ENCODE results near the gene HSD11B1L. TPM values are rescaled to one million over a fixed set of nuclear protein-coding genes. Genes with fewer than 3 reads are reported as not detected.

The HSD11B1L gene
- total and polyA plus RNA-seq, 2 donors (not counting 3 experiments of a cell fraction or from before 2014, with no cell fraction given): 4.4 to 9.1 TPM

- POLR2A ChIA-PET: no interaction called here
- FAIRE-seq: no peak
Measured at GRCh38 chr19:5654931-5655330, 25.9 kb upstream of the HSD11B1L start.

GRCh38 chr19:5655412-5655811, 25.4 kb upstream of the HSD11B1L start:
- Histone ChIP-seq H4K20me1 (replicated peaks; ENCODE audit: control insufficient read depth, extremely low read depth, insufficient read depth, low read length) (no peaks in the 10 kb centered on the region), H3K27ac (ENCODE audit: insufficient read depth, low read depth, low read length) (no peak overlapping the region), H3K4me2 (ENCODE audit: insufficient read depth, low read length) (no peak overlapping the region), H2AFZ (ENCODE audit: low read depth, low read length) (no peak overlapping the region), H3K4me3 (replicated peaks in 1 of 3; ENCODE audit: insufficient read depth in 1 of 3, low read depth in 1 of 3, low read length in 3 of 3) (no peak overlapping the region), H3K27me3 (ENCODE audit: control insufficient read depth in 2 of 2, insufficient read depth in 2 of 2, low read length in 2 of 2) (no peaks in the 10 kb centered on the region), H3K79me2 (ENCODE audit: control insufficient read depth, insufficient read depth, low read length) (no peaks in the 10 kb centered on the region), H3K9me1 (replicated peaks; ENCODE audit: control insufficient read depth, extremely low read depth, insufficient read depth, low read length) (no peaks in the 10 kb centered on the region), H3K36me3 (ENCODE audit: control insufficient read depth in 2 of 2, extremely low read depth in 1 of 2, insufficient read depth in 2 of 2, low read length in 2 of 2) (peaks cover 22 to 49% of the 10 kb centered on the region in 2 experiments), H3K9ac (replicated peaks; ENCODE audit: extremely low read depth, insufficient read depth, low read length) (no peak overlapping the region), H3K9me3 (replicated peaks; ENCODE audit: control insufficient read depth, insufficient read depth, low read length) (no peaks in the 10 kb centered on the region), H3K4me1 (ENCODE audit: control insufficient read depth, extremely low read depth, insufficient read depth, low read length) (no peaks in the 10 kb centered on the region)
- no TSS peak for BruUV-seq (replicated peaks)
- FAIRE-seq (no peak), DNase-seq (ENCODE audit: low read depth, low spot score) (no peak)
- POLR2A ChIA-PET: no interaction called here
- intact Hi-C loops (cut with micrococcal nuclease) (no loop called here), dilution Hi-C loops (cut with MboI; ENCODE audit: extremely low pct_ligation_motif_present, low sequenced_read_pairs) (no loop called here)
- TF ChIP-seq, protein P1, sequence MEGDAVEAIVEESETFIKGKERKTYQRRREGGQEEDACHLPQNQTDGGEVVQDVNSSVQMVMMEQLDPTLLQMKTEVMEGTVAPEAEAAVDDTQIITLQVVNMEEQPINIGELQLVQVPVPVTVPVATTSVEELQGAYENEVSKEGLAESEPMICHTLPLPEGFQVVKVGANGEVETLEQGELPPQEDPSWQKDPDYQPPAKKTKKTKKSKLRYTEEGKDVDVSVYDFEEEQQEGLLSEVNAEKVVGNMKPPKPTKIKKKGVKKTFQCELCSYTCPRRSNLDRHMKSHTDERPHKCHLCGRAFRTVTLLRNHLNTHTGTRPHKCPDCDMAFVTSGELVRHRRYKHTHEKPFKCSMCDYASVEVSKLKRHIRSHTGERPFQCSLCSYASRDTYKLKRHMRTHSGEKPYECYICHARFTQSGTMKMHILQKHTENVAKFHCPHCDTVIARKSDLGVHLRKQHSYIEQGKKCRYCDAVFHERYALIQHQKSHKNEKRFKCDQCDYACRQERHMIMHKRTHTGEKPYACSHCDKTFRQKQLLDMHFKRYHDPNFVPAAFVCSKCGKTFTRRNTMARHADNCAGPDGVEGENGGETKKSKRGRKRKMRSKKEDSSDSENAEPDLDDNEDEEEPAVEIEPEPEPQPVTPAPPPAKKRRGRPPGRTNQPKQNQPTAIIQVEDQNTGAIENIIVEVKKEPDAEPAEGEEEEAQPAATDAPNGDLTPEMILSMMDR (IDR thresholded peaks at IDR 0.05; ENCODE audit: extremely low read depth in 1 of 2, insufficient read depth in 1 of 2, low read depth in 1 of 2, low read length in 2 of 2): no peak
- no peak for TF ChIP-seq FOS (IDR thresholded peaks at IDR 0.05; ENCODE audit: borderline replicate concordance, insufficient read depth, low read length)
- TF ChIP-seq, protein P2, sequence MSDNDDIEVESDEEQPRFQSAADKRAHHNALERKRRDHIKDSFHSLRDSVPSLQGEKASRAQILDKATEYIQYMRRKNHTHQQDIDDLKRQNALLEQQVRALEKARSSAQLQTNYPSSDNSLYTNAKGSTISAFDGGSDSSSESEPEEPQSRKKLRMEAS (IDR thresholded peaks at IDR 0.05; ENCODE audit: insufficient read depth, insufficient read length): no peak
- TF ChIP-seq GATA2 (IDR thresholded peaks at IDR 0.05; ENCODE audit: insufficient read depth, insufficient read length, low read depth, low read length): no peak
- no peak for TF ChIP-seq JUN (IDR thresholded peaks at IDR 0.05; ENCODE audit: borderline replicate concordance, insufficient read depth, insufficient read length, low read depth)
- no peak for TF ChIP-seq POLR2AphosphoS5 (IDR thresholded peaks at IDR 0.05; ENCODE audit: insufficient read depth, low read depth, low read length)
- no peak for TF ChIP-seq MYC (IDR thresholded peaks at IDR 0.05; ENCODE audit: low read depth, low read length)
- TF ChIP-seq POLR2A (IDR thresholded peaks at IDR 0.05; ENCODE audit: low read depth, low read length): no peak
- TF ChIP-seq EZH2 (IDR thresholded peaks at IDR 0.05; ENCODE audit: borderline replicate concordance, low read depth, low read length, severe bottlenecking): no peak
- CTCF ChIA-PET: interaction anchor here (1.0 to 1.5 kb wide), 2 partner anchors 10 to 35 kb away, joined by 3 to 4 read pairs; no protein-coding TSS in a partner anchor

More at GRCh38 chr19:5654931-5655330, 25.9 kb upstream of the HSD11B1L start:
- Histone ChIP-seq H3K9ac (replicated peaks; ENCODE audit: extremely low read depth, insufficient read depth, low read length) (no peak overlapping the region), H3K9me1 (replicated peaks; ENCODE audit: control insufficient read depth, extremely low read depth, insufficient read depth, low read length) (no peaks in the 10 kb centered on the region), H3K36me3 (ENCODE audit: control insufficient read depth in 2 of 2, extremely low read depth in 1 of 2, insufficient read depth in 2 of 2, low read length in 2 of 2) (peaks cover 22 to 47% of the 10 kb centered on the region in 2 experiments), H3K79me2 (ENCODE audit: control insufficient read depth, insufficient read depth, low read length) (peaks cover under 1% of the 10 kb centered on the region), H3K4me3 (replicated peaks in 1 of 3; ENCODE audit: insufficient read depth in 1 of 3, low read depth in 1 of 3, low read length in 3 of 3) (no peak overlapping the region), H3K4me1 (ENCODE audit: control insufficient read depth, extremely low read depth, insufficient read depth, low read length) (no peaks in the 10 kb centered on the region), H3K27ac (ENCODE audit: insufficient read depth, low read depth, low read length) (no peak overlapping the region), H3K9me3 (replicated peaks; ENCODE audit: control insufficient read depth, insufficient read depth, low read length) (no peaks in the 10 kb centered on the region), H2AFZ (ENCODE audit: low read depth, low read length) (no peak overlapping the region), H3K27me3 (ENCODE audit: control insufficient read depth in 2 of 2, insufficient read depth in 2 of 2, low read length in 2 of 2) (no peaks in the 10 kb centered on the region), H3K4me2 (ENCODE audit: insufficient read depth, low read length) (no peak overlapping the region), H4K20me1 (replicated peaks; ENCODE audit: control insufficient read depth, extremely low read depth, insufficient read depth, low read length) (no peaks in the 10 kb centered on the region)
- TF ChIP-seq GATA2 (IDR thresholded peaks at IDR 0.05; ENCODE audit: insufficient read depth, insufficient read length, low read depth, low read length) (no peak), MYC (IDR thresholded peaks at IDR 0.05; ENCODE audit: low read depth, low read length) (no peak), FOS (IDR thresholded peaks at IDR 0.05; ENCODE audit: borderline replicate concordance, insufficient read depth, low read length) (no peak), POLR2A (IDR thresholded peaks at IDR 0.05; ENCODE audit: low read depth, low read length) (no peak), POLR2AphosphoS5 (IDR thresholded peaks at IDR 0.05; ENCODE audit: insufficient read depth, low read depth, low read length) (no peak)
- TF ChIP-seq, protein P1 (IDR thresholded peaks at IDR 0.05; ENCODE audit: extremely low read depth in 1 of 2, insufficient read depth in 1 of 2, low read depth in 1 of 2, low read length in 2 of 2): no peak
- intact Hi-C loops (cut with micrococcal nuclease) (no loop called here), dilution Hi-C loops (cut with MboI; ENCODE audit: extremely low pct_ligation_motif_present, low sequenced_read_pairs) (no loop called here)
- CTCF ChIA-PET: interaction anchor here (1.0 to 1.5 kb wide), 2 partner anchors 10 to 35 kb away, joined by 3 to 4 read pairs; no protein-coding TSS in a partner anchor
- no TSS peak for BruUV-seq (replicated peaks)
- no peak for DNase-seq (ENCODE audit: low read depth, low spot score)

Measured in endothelial cell of umbilical vein (primary cell).